Dermis microvascular lymphatic vessel endothelial cell (primary cell): ENCODE measurements around the gene KRTAP19-7. TPM values are rescaled to one million over a fixed set of nuclear protein-coding genes. Genes with fewer than 3 reads are reported as not detected.

ENCODE experiments used
- total RNA-seq: library from RNA; depleted of rRNA; stranded (reverse); fragments of >200 nt; gene quantifications from 2 replicates; pipeline ENCODE4 v1.2.1, GENCODE V29; 2014

Gene KRTAP19-7
- total RNA-seq, 1 donor from 2014 or later: not detected

Other genes starting within 250 kb of the KRTAP19-7 start
- gene KRTAP26-1, start 241.0 kb downstream of the KRTAP19-7 start, total RNA-seq: not detected in 2 replicates
- gene KRTAP27-1, start 223.6 kb downstream of the KRTAP19-7 start, total RNA-seq: not detected in 2 replicates
- not detected in 2 replicates for gene KRTAP23-1, start 212.7 kb downstream of the KRTAP19-7 start, total RNA-seq
- gene KRTAP13-2, start 189.0 kb downstream of the KRTAP19-7 start, total RNA-seq: not detected in 2 replicates
- not detected in 2 replicates for gene KRTAP13-1, start 165.3 kb downstream of the KRTAP19-7 start, total RNA-seq
- gene KRTAP13-3, start 135.4 kb downstream of the KRTAP19-7 start, total RNA-seq: not detected in 2 replicates
- not detected in 2 replicates for gene KRTAP13-4, start 131.1 kb downstream of the KRTAP19-7 start, total RNA-seq
- gene KRTAP15-1, start 121.0 kb downstream of the KRTAP19-7 start, total RNA-seq: not detected in 2 replicates
- gene KRTAP19-1, start 80.9 kb downstream of the KRTAP19-7 start, total RNA-seq: not detected in 2 replicates
- gene KRTAP19-2, start 73.9 kb downstream of the KRTAP19-7 start, total RNA-seq: not detected in 2 replicates
- not detected in 2 replicates for gene KRTAP19-3, start 69.3 kb downstream of the KRTAP19-7 start, total RNA-seq
- gene KRTAP19-4, start 64.1 kb downstream of the KRTAP19-7 start, total RNA-seq: not detected in 2 replicates
- not detected in 2 replicates for gene KRTAP19-5, start 59.2 kb downstream of the KRTAP19-7 start, total RNA-seq
- not detected in 2 replicates for gene KRTAP19-6, start 19.4 kb downstream of the KRTAP19-7 start, total RNA-seq
- not detected in 2 replicates for gene KRTAP22-2, start 29.1 kb upstream of the KRTAP19-7 start, total RNA-seq
- not detected in 2 replicates for gene KRTAP6-3, start 31.1 kb upstream of the KRTAP19-7 start, total RNA-seq
- gene KRTAP6-2, start 37.6 kb upstream of the KRTAP19-7 start, total RNA-seq: not detected in 2 replicates
- gene KRTAP22-1, start 39.8 kb upstream of the KRTAP19-7 start, total RNA-seq: not detected in 2 replicates
- not detected in 2 replicates for gene KRTAP6-1, start 52.6 kb upstream of the KRTAP19-7 start, total RNA-seq
- gene KRTAP20-1, start 55.1 kb upstream of the KRTAP19-7 start, total RNA-seq: not detected in 2 replicates
- gene KRTAP20-4, start 59.3 kb upstream of the KRTAP19-7 start, total RNA-seq: not detected in 2 replicates
- gene KRTAP20-2, start 73.9 kb upstream of the KRTAP19-7 start, total RNA-seq: not detected in 2 replicates
- not detected in 2 replicates for gene KRTAP20-3, start 81.5 kb upstream of the KRTAP19-7 start, total RNA-seq
- gene KRTAP21-3, start 157.5 kb upstream of the KRTAP19-7 start, total RNA-seq: not detected in 2 replicates
- gene KRTAP21-2, start 185.9 kb upstream of the KRTAP19-7 start, total RNA-seq: not detected in 2 replicates
- gene KRTAP21-1, start 194.1 kb upstream of the KRTAP19-7 start, total RNA-seq: not detected in 2 replicates